Breast epithelium (tissue), 4 donors: ENCODE measurements around the gene ATP2C2. TPM values are rescaled to one million over a fixed set of nuclear protein-coding genes. Genes with fewer than 3 reads are reported as not detected.

ENCODE experiments used
- DNase-seq, 2 donors: peaks; one replicate each; pipeline ENCODE4 v3.0.0-alpha.2; 2019; ENCODE audit warnings: low spot score in 2 of 2
- H3K27ac ChIP-seq, 2 donors: fragments of 200-600 bp; sonication (generic) in 1 of 2; one replicate each; pipeline ENCODE4 v1.5.1; 2016 to 2019; ENCODE audit warnings: mild to moderate bottlenecking in 1 of 2
- H3K27me3 ChIP-seq, 2 donors: fragments of 200-600 bp; sonication (generic) in 1 of 2; one replicate each; pipeline versions ENCODE4 v1.5.1 to v1.6.0; 2017 to 2019; ENCODE audit warnings: control low read depth in 1 of 2, mild to moderate bottlenecking in 1 of 2
- H3K36me3 ChIP-seq: fragments of 200-600 bp; one replicate; pipeline ENCODE4 v1.5.1; 2019
- H3K4me1 ChIP-seq, 2 donors: fragments of 200-600 bp; sonication (generic); one replicate each; pipeline ENCODE4 v1.5.1; 2016 to 2019; ENCODE audit warnings: control low read depth in 1 of 2
- H3K4me3 ChIP-seq, 3 donors: fragments of 200-600 bp; sonication (generic); 1 replicate in 2 of 3; 2 replicates in 1 of 3; pipeline ENCODE4 v1.5.1; 2016 to 2019; ENCODE audit warnings: mild to moderate bottlenecking in 3 of 3, moderate library complexity in 2 of 3
- H3K9me3 ChIP-seq, 2 donors: fragments of 200-600 bp; sonication (generic) in 1 of 2; one replicate each; pipeline ENCODE4 v1.5.1; 2016 to 2019; ENCODE audit warnings: control low read depth in 1 of 2
- POLR2A ChIP-seq: fragments of 450-650 bp; IDR thresholded peaks from one replicate; pipeline ENCODE4 v1.6.1; 2016; ENCODE audit warnings: antibody characterized with exemption, mild to moderate bottlenecking, moderate library complexity
- POLR2AphosphoS5 ChIP-seq, 3 donors: sonication (generic); formaldehyde crosslinking; IDR thresholded peaks; one replicate each; pipeline ENCODE4 v1.6.1; 2017; ENCODE audit warnings: antibody characterized with exemption in 3 of 3
- intact Hi-C: fragments of 100-400 bp; cut with DNase I; formaldehyde crosslinking; loops from one replicate; pipeline ENCODE4 v1.15.1; 2023; ENCODE audit warnings: low total_unique reads
- total RNA-seq, 3 donors: library from RNA; depleted of rRNA; stranded (reverse); fragments of >200 nt; gene quantifications; one replicate each; pipeline ENCODE4 v1.1.0, GENCODE V29; 2016
- TF ChIP-seq, protein P1 (sequence below), 3 donors: fragments of 450-650 bp; IDR thresholded peaks; one replicate each; pipeline ENCODE4 v1.5.1; 2016 to 2017; ENCODE audit warnings: antibody characterized with exemption in 3 of 3, mild to moderate bottlenecking in 3 of 3, moderate library complexity in 3 of 3

The ATP2C2 gene
- total RNA-seq, 3 donors from 2014 or later = 6.0 to 28.5 TPM; not detected in 1

DNA sequence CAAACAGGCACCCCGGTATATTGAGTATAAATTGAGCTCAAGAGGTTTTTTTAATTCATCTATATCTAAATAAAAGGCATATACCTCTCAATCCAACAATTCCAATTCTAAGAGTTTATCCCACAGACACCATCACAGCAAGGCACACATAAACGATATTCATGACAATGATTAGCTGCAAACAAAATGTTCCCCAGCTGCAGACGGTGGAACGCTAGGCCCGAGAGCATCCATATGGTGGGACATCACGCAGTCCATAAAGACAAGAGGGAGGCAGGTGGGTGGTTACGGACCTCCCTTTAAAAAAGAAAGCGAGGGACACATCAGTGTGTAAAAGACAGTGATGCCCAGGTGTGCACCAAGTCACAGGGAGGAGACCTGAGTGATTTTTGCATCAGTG, 108.1 kb downstream of the ATP2C2 start:
- no peaks in the 10 kb centered on the region for H3K9me3 ChIP-seq
- H3K36me3 ChIP-seq = no peaks in the 10 kb centered on the region
- H3K4me1 ChIP-seq = no peaks in the 10 kb centered on the region
- no peaks in the 10 kb centered on the region for H3K27me3 ChIP-seq
- no peak overlapping the region for H3K27ac ChIP-seq
- intact Hi-C loops = no loop called here
- no peak for TF ChIP-seq POLR2AphosphoS5 (IDR thresholded peaks at IDR 0.05)
- no peak for TF ChIP-seq POLR2A
- TF ChIP-seq, protein P1, sequence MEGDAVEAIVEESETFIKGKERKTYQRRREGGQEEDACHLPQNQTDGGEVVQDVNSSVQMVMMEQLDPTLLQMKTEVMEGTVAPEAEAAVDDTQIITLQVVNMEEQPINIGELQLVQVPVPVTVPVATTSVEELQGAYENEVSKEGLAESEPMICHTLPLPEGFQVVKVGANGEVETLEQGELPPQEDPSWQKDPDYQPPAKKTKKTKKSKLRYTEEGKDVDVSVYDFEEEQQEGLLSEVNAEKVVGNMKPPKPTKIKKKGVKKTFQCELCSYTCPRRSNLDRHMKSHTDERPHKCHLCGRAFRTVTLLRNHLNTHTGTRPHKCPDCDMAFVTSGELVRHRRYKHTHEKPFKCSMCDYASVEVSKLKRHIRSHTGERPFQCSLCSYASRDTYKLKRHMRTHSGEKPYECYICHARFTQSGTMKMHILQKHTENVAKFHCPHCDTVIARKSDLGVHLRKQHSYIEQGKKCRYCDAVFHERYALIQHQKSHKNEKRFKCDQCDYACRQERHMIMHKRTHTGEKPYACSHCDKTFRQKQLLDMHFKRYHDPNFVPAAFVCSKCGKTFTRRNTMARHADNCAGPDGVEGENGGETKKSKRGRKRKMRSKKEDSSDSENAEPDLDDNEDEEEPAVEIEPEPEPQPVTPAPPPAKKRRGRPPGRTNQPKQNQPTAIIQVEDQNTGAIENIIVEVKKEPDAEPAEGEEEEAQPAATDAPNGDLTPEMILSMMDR (IDR thresholded peaks at IDR 0.05) = no peak
- no peak for DNase-seq
- no peak overlapping the region for H3K4me3 ChIP-seq

DNA sequence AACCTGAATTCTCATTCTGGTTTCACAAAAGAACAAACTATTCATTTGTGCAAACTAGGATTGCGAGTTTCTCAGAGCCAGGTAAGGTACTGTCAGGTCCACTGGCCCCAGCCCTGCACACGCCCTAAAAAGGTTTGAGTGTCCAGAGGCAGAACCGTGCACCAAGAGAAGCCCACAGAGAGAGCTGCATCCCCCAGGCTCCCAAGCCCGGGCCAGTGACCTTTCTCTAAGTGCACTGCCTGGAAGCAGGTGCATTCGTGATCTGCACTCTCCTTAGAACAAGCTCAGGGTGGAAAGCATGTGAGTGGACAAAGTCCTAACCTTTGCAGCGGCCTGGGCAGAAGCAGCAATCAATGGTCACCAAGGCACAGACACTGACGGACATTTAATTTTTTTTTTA, 109.3 kb downstream of the ATP2C2 start:
- no peak overlapping the region for H3K27ac ChIP-seq
- intact Hi-C loops = no loop called here
- TF ChIP-seq, protein P1 (IDR thresholded peaks at IDR 0.05) = no peak
- TF ChIP-seq POLR2AphosphoS5 (IDR thresholded peaks at IDR 0.05) (no peak), POLR2A (no peak)
- no peaks in the 10 kb centered on the region for H3K9me3 ChIP-seq
- H3K4me1 ChIP-seq = no peaks in the 10 kb centered on the region
- DNase-seq = no peak
- no peaks in the 10 kb centered on the region for H3K36me3 ChIP-seq
- H3K4me3 ChIP-seq = no peak overlapping the region
- H3K27me3 ChIP-seq = no peaks in the 10 kb centered on the region

DNA sequence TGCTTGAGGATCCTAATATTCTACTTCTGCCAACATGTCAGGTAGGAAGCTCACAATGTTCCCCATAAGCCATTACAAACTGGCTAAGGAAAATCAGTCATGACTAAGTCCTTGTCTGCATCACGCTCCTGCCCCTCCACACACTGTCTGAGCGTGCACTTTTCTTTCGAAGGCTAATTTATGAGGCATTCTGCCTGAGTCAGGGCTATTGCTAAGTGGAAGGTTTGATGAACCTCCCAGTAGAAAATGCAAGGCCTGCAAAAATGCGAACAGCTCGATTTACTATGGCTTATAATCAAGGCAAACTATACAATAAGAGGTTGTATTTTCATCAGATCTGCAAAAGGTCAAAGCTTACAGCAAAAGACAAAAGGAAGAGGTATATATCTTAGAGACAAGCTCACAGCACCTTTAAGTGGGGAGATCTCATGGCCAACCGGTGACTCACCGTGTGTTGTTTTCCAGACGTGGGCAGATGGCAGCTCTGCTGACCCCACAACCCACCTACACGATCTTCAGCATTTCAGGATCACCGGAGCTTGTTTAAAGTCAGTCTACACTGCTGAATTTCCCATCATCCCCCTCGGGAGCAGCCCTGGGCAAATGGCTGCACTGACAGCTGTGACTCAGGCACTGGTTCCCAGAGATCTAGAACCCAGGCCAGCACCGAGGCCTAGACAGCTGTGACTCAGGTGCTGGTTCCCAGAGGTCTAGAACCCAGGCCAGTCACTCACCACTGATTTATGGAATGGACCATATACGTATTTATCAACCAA, 110.0 kb downstream of the ATP2C2 start:
- DNase-seq = no peak
- H3K36me3 ChIP-seq = no peaks in the 10 kb centered on the region
- H3K4me3 ChIP-seq = no peak overlapping the region
- H3K27ac ChIP-seq = no peak overlapping the region
- no peaks in the 10 kb centered on the region for H3K4me1 ChIP-seq
- intact Hi-C loops = no loop called here
- TF ChIP-seq POLR2A (no peak), POLR2AphosphoS5 (IDR thresholded peaks at IDR 0.05) (no peak)
- TF ChIP-seq, protein P1 (IDR thresholded peaks at IDR 0.05) = no peak
- H3K9me3 ChIP-seq = no peaks in the 10 kb centered on the region
- no peaks in the 10 kb centered on the region for H3K27me3 ChIP-seq

DNA sequence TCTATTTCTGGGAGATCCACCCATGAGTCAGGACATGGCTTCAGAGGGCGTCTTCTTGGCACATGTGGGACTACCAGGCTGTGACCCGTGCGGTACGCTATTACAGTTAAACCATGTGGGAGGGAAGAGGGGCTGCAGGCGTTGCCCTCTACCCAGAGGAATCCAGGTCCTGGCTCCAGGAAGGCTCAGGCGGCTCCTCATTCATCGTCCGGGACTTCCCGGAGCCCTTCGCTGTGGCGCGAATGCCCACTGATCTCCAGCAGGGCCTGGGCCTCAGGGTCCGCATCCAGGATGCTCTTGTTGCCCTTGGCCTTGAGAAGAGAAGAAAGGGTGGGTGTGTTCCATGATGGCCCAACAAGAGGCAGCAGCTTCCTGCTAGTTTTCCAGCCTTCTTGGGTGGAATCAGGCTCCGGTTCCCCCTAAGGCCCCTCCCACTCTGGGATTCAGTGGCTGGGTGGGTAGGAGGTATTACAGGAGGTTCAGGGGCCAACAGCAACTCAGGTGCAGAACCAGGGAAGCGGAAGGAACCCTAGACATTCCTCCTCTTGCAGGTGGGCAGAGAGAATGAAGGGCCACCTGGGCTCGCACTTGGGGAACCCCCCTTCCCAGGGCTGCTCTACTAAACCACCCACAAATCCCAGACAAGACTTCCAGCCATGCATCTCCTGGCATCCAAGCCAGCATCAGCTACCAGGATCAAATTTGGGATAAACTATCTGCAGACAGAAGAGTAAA, 111.5 kb downstream of the ATP2C2 start:
- Histone ChIP-seq H3K36me3 (no peaks in the 10 kb centered on the region), H3K9me3 (no peaks in the 10 kb centered on the region), H3K27me3 (no peaks in the 10 kb centered on the region), H3K27ac (no peak overlapping the region), H3K4me3 (no peak overlapping the region), H3K4me1 (no peaks in the 10 kb centered on the region)
- intact Hi-C loops = loop anchor here (10.0 kb wide), 1 partner anchor 205 kb away; no protein-coding TSS in a partner anchor
- no peak for DNase-seq
- TF ChIP-seq POLR2AphosphoS5 (IDR thresholded peaks at IDR 0.05) (no peak), POLR2A (no peak)
- TF ChIP-seq, protein P1 (IDR thresholded peaks at IDR 0.05) = no peak
